Endothelial cell of umbilical vein (primary cell): ENCODE results near the gene DYRK4. TPM values are rescaled to one million over a fixed set of nuclear protein-coding genes. Genes with fewer than 3 reads are reported as not detected.

ENCODE experiments used
- BruUV-seq: library from RNA; stranded (reverse); fragments of 400-500 nt; replicated peaks from 2 replicates; lab custom pipeline; 2021; lab: Mats Ljungman, UMichigan
- CTCF ChIA-PET: fragments of 300-600, 350-600 bp; sonication (Branson Sonifier 250); formaldehyde crosslinking; loops from one replicate; lab custom pipeline; 2021; ENCODE audit warnings: antibody characterized with exemption, inconsistent platforms; lab: Charles Lee
- POLR2A ChIA-PET: fragments of 300-600, 350-600 bp; sonication (Branson Sonifier 250); formaldehyde crosslinking; loops from one replicate; lab custom pipeline; 2021; ENCODE audit warnings: antibody characterized with exemption, inconsistent platforms; lab: Charles Lee
- DNase-seq: peaks from one replicate; pipeline ENCODE4 v3.0.0-alpha.2; 2011; ENCODE audit warnings: low read depth, low spot score
- FAIRE-seq: peaks from 2 replicates; lab custom pipeline; 2011; peaks lifted over from hg19 to GRCh38; lab: Jason Lieb, UNC
- H2AFZ ChIP-seq: 2 replicates; pipeline ENCODE4 v1.6.0; 2012; ENCODE audit warnings: low read depth, low read length, control low read depth, inconsistent platforms
- H3K27ac ChIP-seq: 2 replicates; pipeline ENCODE4 v1.5.1; 2011; ENCODE audit warnings: low read depth, mild to moderate bottlenecking, control low read depth, low read length, moderate library complexity; ENCODE audit not compliant: insufficient read depth
- H3K27me3 ChIP-seq, 2 experiments: 2 replicates each; pipeline versions ENCODE4 v1.6.0 to v1.6.1; 2011; ENCODE audit warnings: low read length in 2 of 2, mixed read lengths in 1 of 2; ENCODE audit not compliant: control insufficient read depth in 2 of 2, insufficient read depth in 2 of 2
- H3K36me3 ChIP-seq, 2 experiments: 2 replicates in 1 of 2; 3 replicates in 1 of 2; pipeline ENCODE4 v1.5.1; 2011; ENCODE audit warnings: low read length in 2 of 2, mild to moderate bottlenecking in 1 of 2, moderate library complexity in 1 of 2; ENCODE audit not compliant: control insufficient read depth in 2 of 2, insufficient read depth in 2 of 2; ENCODE audit errors: extremely low read depth in 1 of 2
- H3K4me1 ChIP-seq: 3 replicates; pipeline ENCODE4 v1.5.1; 2011; ENCODE audit warnings: mild to moderate bottlenecking, low read length; ENCODE audit not compliant: control insufficient read depth, insufficient read depth; ENCODE audit errors: extremely low read depth
- H3K4me2 ChIP-seq: 2 replicates; pipeline ENCODE4 v1.6.1; 2011; ENCODE audit warnings: low read length, control low read depth, mixed read lengths; ENCODE audit not compliant: insufficient read depth
- H3K4me3 ChIP-seq, 3 experiments: fragments of 200-600 bp in 1 of 3; sonication (generic), shearing (Covaris generic) in 1 of 3; replicated peaks in 1 of 3; 2 replicates each; pipeline ENCODE4 v1.5.1; 2011 to 2016; ENCODE audit warnings: control low read depth in 3 of 3, low read length in 3 of 3, mild to moderate bottlenecking in 2 of 3, inconsistent platforms in 1 of 3, low read depth in 1 of 3, moderate library complexity in 1 of 3; ENCODE audit not compliant: insufficient read depth in 1 of 3
- H3K79me2 ChIP-seq: 2 replicates; pipeline ENCODE4 v1.6.0; 2012; ENCODE audit warnings: low read length, inconsistent platforms; ENCODE audit not compliant: control insufficient read depth, insufficient read depth
- H3K9ac ChIP-seq: replicated peaks from 2 replicates; pipeline ENCODE3; 2011; ENCODE audit warnings: low read length, control low read depth; ENCODE audit not compliant: insufficient read depth; ENCODE audit errors: extremely low read depth
- H3K9me1 ChIP-seq: replicated peaks from 3 replicates; pipeline ENCODE4 v1.6.0; 2011; ENCODE audit warnings: mild to moderate bottlenecking, low read length; ENCODE audit not compliant: control insufficient read depth, insufficient read depth; ENCODE audit errors: extremely low read depth
- H3K9me3 ChIP-seq: replicated peaks from 2 replicates; pipeline ENCODE4 v1.5.1; 2012; ENCODE audit warnings: low read length, inconsistent platforms; ENCODE audit not compliant: control insufficient read depth, insufficient read depth
- H4K20me1 ChIP-seq: replicated peaks from 2 replicates; pipeline ENCODE3; 2011; ENCODE audit warnings: mild to moderate bottlenecking, low read length; ENCODE audit not compliant: control insufficient read depth, insufficient read depth; ENCODE audit errors: extremely low read depth
- CTCF ChIP-seq, 2 donors: IDR thresholded peaks; 1 replicate in 1 of 2; 2 replicates in 1 of 2; pipeline ENCODE4 v1.5.1; 2011; ENCODE audit warnings: low read length in 2 of 2, mild to moderate bottlenecking in 2 of 2, moderate library complexity in 2 of 2, control low read depth in 1 of 2, inconsistent platforms in 1 of 2, low read depth in 1 of 2; ENCODE audit not compliant: insufficient read depth in 1 of 2; ENCODE audit errors: extremely low read depth in 1 of 2
- EZH2 ChIP-seq: IDR thresholded peaks from 2 replicates; pipeline ENCODE4 v1.6.1; 2012; ENCODE audit warnings: borderline replicate concordance, low read depth, mild to moderate bottlenecking, moderate library complexity, low read length, inconsistent platforms; ENCODE audit not compliant: severe bottlenecking
- FOS ChIP-seq: IDR thresholded peaks from 2 replicates; pipeline ENCODE4 v1.6.1; 2011; ENCODE audit warnings: mild to moderate bottlenecking, low read length, moderate library complexity, borderline replicate concordance; ENCODE audit not compliant: insufficient read depth
- GATA2 ChIP-seq: IDR thresholded peaks from 2 replicates; pipeline ENCODE4 v1.7.0; 2011; ENCODE audit warnings: low read depth, mild to moderate bottlenecking, moderate library complexity, mixed read lengths, low read length; ENCODE audit not compliant: insufficient read length, insufficient read depth
- JUN ChIP-seq: IDR thresholded peaks from 2 replicates; pipeline ENCODE4 v1.6.1; 2011; ENCODE audit warnings: borderline replicate concordance, low read depth; ENCODE audit not compliant: insufficient read length, insufficient read depth
- MAX ChIP-seq: IDR thresholded peaks from 2 replicates; pipeline ENCODE4 v1.6.1; 2011; ENCODE audit not compliant: insufficient read depth, insufficient read length
- MYC ChIP-seq: IDR thresholded peaks from one replicate; pipeline ENCODE4 v1.6.1; 2011; ENCODE audit warnings: mild to moderate bottlenecking, low read depth, low read length
- POLR2A ChIP-seq: IDR thresholded peaks from 2 replicates; pipeline ENCODE4 v1.6.1; 2012; ENCODE audit warnings: low read depth, mild to moderate bottlenecking, control low read depth, low read length
- POLR2AphosphoS5 ChIP-seq: IDR thresholded peaks from 2 replicates; pipeline ENCODE4 v1.6.1; 2012; ENCODE audit warnings: low read depth, mild to moderate bottlenecking, control low read depth, low read length, moderate library complexity; ENCODE audit not compliant: insufficient read depth
- dilution Hi-C: fragments of 300-500 bp; cut with MboI; formaldehyde crosslinking; loops from one replicate; pipeline ENCODE4 v1.15.0; 2019; ENCODE audit warnings: low sequenced_read_pairs; ENCODE audit not compliant: extremely low pct_ligation_motif_present
- intact Hi-C: fragments of 100-400 bp; cut with micrococcal nuclease; formaldehyde crosslinking; loops from one replicate; pipeline ENCODE4 v1.10.0; 2022
- polyA plus RNA-seq, 4 experiments: library from polyadenylated mRNA; depleted of rRNA in 3 of 4; stranded (reverse) in 3 of 4; unstranded in 1 of 4; fragments of >200 nt; gene quantifications; 2 replicates each; pipeline versions ENCODE4 v1.2.1 to v1.2.3, GENCODE V29; 2011 to 2012; ENCODE audit warnings: missing spikeins in 1 of 4
- total RNA-seq: library from RNA; stranded (reverse); gene quantifications from 2 replicates; pipeline ENCODE4 v1.2.3, GENCODE V29; 2021

The DYRK4 gene
- total and polyA plus RNA-seq, 2 donors (not counting 3 experiments of a cell fraction or from before 2014, with no cell fraction given) = 38.7 to 45.4 TPM

GRCh38 chr12:4526923-4527546 lies 35.0 kb upstream of the DYRK4 start:
- ChIA-PET CTCF (interaction anchor here (0.6 to 1.2 kb wide), 2 partner anchors 107 to 224 kb away, joined by 3 to 5 read pairs; no protein-coding TSS in a partner anchor), POLR2A (no interaction called here)
- no peak overlapping the region for H2AFZ ChIP-seq
- H3K27ac ChIP-seq = no peak overlapping the region
- H3K9ac ChIP-seq = no peak overlapping the region
- no peaks in the 10 kb centered on the region for H3K9me1 ChIP-seq
- no peak overlapping the region for H3K4me2 ChIP-seq
- H3K4me3 ChIP-seq = no peak overlapping the region
- no peaks in the 10 kb centered on the region for H4K20me1 ChIP-seq
- DNase-seq (peak; percentile 20), FAIRE-seq (no peak)
- no peaks in the 10 kb centered on the region for H3K79me2 ChIP-seq
- H3K4me1 ChIP-seq = no peaks in the 10 kb centered on the region
- H3K36me3 ChIP-seq = peaks cover 3 to 6% of the 10 kb centered on the region in 2 experiments
- no peaks in the 10 kb centered on the region for H3K9me3 ChIP-seq
- no TSS peak for BruUV-seq
- TF ChIP-seq MAX (no peak), MYC (no peak), CTCF (IDR thresholded peaks at IDR 0.05; ENCODE audit: extremely low read depth in 1 of 2, insufficient read depth in 1 of 2, low read depth in 1 of 2, low read length in 2 of 2) (peak in 1 of 2 donors; percentile 20)
- no peaks in the 10 kb centered on the region for H3K27me3 ChIP-seq
- intact Hi-C loops = loop anchor here (1.0 to 2.0 kb wide), 3 partner anchors 106 to 220 kb away; no protein-coding TSS in a partner anchor
- dilution Hi-C loops = no loop called here

- Histone ChIP-seq H3K36me3 (peaks cover 3 to 15% of the 10 kb centered on the region in 2 experiments), H3K79me2 (no peaks in the 10 kb centered on the region), H2AFZ (no peak overlapping the region), H3K4me1 (no peaks in the 10 kb centered on the region), H3K4me3 (no peak overlapping the region), H4K20me1 (no peaks in the 10 kb centered on the region), H3K9me3 (no peaks in the 10 kb centered on the region), H3K27ac (no peak overlapping the region), H3K9ac (no peak overlapping the region), H3K27me3 (no peaks in the 10 kb centered on the region), H3K9me1 (no peaks in the 10 kb centered on the region), H3K4me2 (no peak overlapping the region)
- BruUV-seq = no TSS peak
- POLR2A ChIA-PET = no interaction called here
- TF ChIP-seq JUN = no peak
- no peak for TF ChIP-seq POLR2AphosphoS5
- no peak for TF ChIP-seq POLR2A
- no peak for TF ChIP-seq EZH2
- TF ChIP-seq CTCF (IDR thresholded peaks at IDR 0.05; ENCODE audit: extremely low read depth in 1 of 2, insufficient read depth in 1 of 2, low read depth in 1 of 2, low read length in 2 of 2) = no peak
- no peak for TF ChIP-seq MYC
- no peak for TF ChIP-seq MAX
- no peak for TF ChIP-seq GATA2
- no peak for TF ChIP-seq FOS
- dilution Hi-C loops = no loop called here
- CTCF ChIA-PET = no interaction called here
- intact Hi-C loops = no loop called here
- DNase-seq = no peak
- FAIRE-seq = no peak
These were observed 31.8 kb upstream of the DYRK4 start for GRCh38 chr12:4530160-4530559.
